SU-DHL-6 (cell line): ENCODE data around the gene CGB7.

Experiments
- H2AFZ ChIP-seq: fragments of 200-600 bp; sonication (generic); 2 replicates; pipeline ENCODE4 v1.6.1; 2014; ENCODE audit warnings: low read depth, mild to moderate bottlenecking, moderate library complexity, mixed read lengths, antibody characterized with exemption, low read length; ENCODE audit not compliant: severe bottlenecking
- H3F3A ChIP-seq: fragments of 200-600 bp; shearing (Covaris generic); 2 replicates; pipeline ENCODE4 v1.6.0; 2016; ENCODE audit warnings: antibody characterized with exemption, mild to moderate bottlenecking; ENCODE audit not compliant: insufficient read depth
- H3K27ac ChIP-seq: fragments of 200-600 bp; sonication (generic); 2 replicates; pipeline ENCODE4 v1.5.1; 2016; ENCODE audit warnings: low read depth, mild to moderate bottlenecking, low read length, moderate library complexity, mixed read lengths
- H3K27me3 ChIP-seq: fragments of 200-600 bp; sonication (generic), shearing (Covaris generic); 2 replicates; pipeline ENCODE4 v1.6.0; 2014; ENCODE audit warnings: mild to moderate bottlenecking, low read length
- H3K36me3 ChIP-seq: fragments of 200-600 bp; sonication (generic); 2 replicates; pipeline ENCODE4 v1.6.1; 2014; ENCODE audit warnings: mild to moderate bottlenecking, low read length, mixed read lengths
- H3K4me2 ChIP-seq: fragments of 300-600, 200-600 bp; shearing (Covaris generic), sonication (generic); 2 replicates; pipeline ENCODE4 v1.6.0; 2014; ENCODE audit warnings: low read length, low read depth, mild to moderate bottlenecking; ENCODE audit not compliant: poor library complexity, severe bottlenecking
- H3K4me3 ChIP-seq: fragments of 200-600 bp; sonication (generic); 2 replicates; pipeline ENCODE4 v1.5.1; 2014; ENCODE audit warnings: antibody characterized with exemption, low read length, mild to moderate bottlenecking, mixed read lengths; ENCODE audit not compliant: insufficient read depth, poor library complexity, severe bottlenecking
- H3K79me2 ChIP-seq: fragments of 200-600 bp; sonication (generic); 2 replicates; pipeline ENCODE4 v1.6.1; 2014; ENCODE audit warnings: mild to moderate bottlenecking, low read length, moderate library complexity; ENCODE audit not compliant: insufficient read depth
- H3K9ac ChIP-seq: fragments of 200-600 bp; sonication (generic); 2 replicates; pipeline ENCODE4 v1.7.0; 2014; ENCODE audit warnings: mild to moderate bottlenecking, low read length
- H3K9me2 ChIP-seq: fragments of 200-600 bp; sonication (generic); replicated peaks from 2 replicates; pipeline ENCODE4 v1.6.1; 2014; ENCODE audit warnings: low read length; ENCODE audit not compliant: insufficient read depth
- H3K9me3 ChIP-seq: fragments of 200-600 bp; sonication (generic); 2 replicates; pipeline ENCODE4 v1.6.1; 2014; ENCODE audit warnings: low read length, mixed read lengths; ENCODE audit not compliant: insufficient read depth
- H4K20me1 ChIP-seq: fragments of 200-600 bp; sonication (generic); 2 replicates; pipeline ENCODE4 v1.6.1; 2014; ENCODE audit warnings: low read depth, mild to moderate bottlenecking, antibody characterized with exemption, low read length, moderate library complexity, mixed read lengths
- EZH2phosphoT487 ChIP-seq: fragments of 200-600 bp; sonication (generic), shearing (Covaris generic); conservative IDR thresholded peaks from 2 replicates; pipeline ENCODE4 v1.6.1; 2018; ENCODE audit warnings: mild to moderate bottlenecking, antibody characterized with exemption, low read length, moderate library complexity, mixed read lengths
- TF ChIP-seq, protein P1 (sequence below): fragments of 200-600 bp; sonication (generic); IDR thresholded peaks from one replicate; pipeline ENCODE4 v1.5.1; 2017; ENCODE audit warnings: antibody characterized with exemption, mild to moderate bottlenecking, low read length, moderate library complexity; ENCODE audit not compliant: insufficient read depth, poor library complexity, severe bottlenecking

The CGB7 gene

GRCh38 chr19:49064029-49064629 is 6.6 kb upstream of the CGB7 start:
- H3K79me2 ChIP-seq, result no peaks in the 10 kb centered on the region
- H4K20me1 ChIP-seq, result no peaks in the 10 kb centered on the region
- no peak overlapping the region for H3K27ac ChIP-seq
- no peaks in the 10 kb centered on the region for H3K27me3 ChIP-seq
- H3K9ac ChIP-seq, result no peak overlapping the region
- no peaks in the 10 kb centered on the region for H3F3A ChIP-seq
- H3K9me2 ChIP-seq, result no peaks in the 10 kb centered on the region
- no peaks in the 10 kb centered on the region for H3K9me3 ChIP-seq
- no peaks in the 10 kb centered on the region for H3K36me3 ChIP-seq
- TF ChIP-seq EZH2phosphoT487, result no peak
- TF ChIP-seq, protein P1, sequence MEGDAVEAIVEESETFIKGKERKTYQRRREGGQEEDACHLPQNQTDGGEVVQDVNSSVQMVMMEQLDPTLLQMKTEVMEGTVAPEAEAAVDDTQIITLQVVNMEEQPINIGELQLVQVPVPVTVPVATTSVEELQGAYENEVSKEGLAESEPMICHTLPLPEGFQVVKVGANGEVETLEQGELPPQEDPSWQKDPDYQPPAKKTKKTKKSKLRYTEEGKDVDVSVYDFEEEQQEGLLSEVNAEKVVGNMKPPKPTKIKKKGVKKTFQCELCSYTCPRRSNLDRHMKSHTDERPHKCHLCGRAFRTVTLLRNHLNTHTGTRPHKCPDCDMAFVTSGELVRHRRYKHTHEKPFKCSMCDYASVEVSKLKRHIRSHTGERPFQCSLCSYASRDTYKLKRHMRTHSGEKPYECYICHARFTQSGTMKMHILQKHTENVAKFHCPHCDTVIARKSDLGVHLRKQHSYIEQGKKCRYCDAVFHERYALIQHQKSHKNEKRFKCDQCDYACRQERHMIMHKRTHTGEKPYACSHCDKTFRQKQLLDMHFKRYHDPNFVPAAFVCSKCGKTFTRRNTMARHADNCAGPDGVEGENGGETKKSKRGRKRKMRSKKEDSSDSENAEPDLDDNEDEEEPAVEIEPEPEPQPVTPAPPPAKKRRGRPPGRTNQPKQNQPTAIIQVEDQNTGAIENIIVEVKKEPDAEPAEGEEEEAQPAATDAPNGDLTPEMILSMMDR, result no peak
- no peak overlapping the region for H3K4me2 ChIP-seq
- H3K4me3 ChIP-seq, result no peak overlapping the region
- H2AFZ ChIP-seq, result no peak overlapping the region

- no peak overlapping the region for H3K4me2 ChIP-seq
- TF ChIP-seq EZH2phosphoT487, result no peak
- TF ChIP-seq, protein P1, result no peak
- no peak overlapping the region for H3K9ac ChIP-seq
- H3K27ac ChIP-seq, result no peak overlapping the region
- no peaks in the 10 kb centered on the region for H3K36me3 ChIP-seq
- no peaks in the 10 kb centered on the region for H3F3A ChIP-seq
- H2AFZ ChIP-seq, result no peak overlapping the region
- H3K4me3 ChIP-seq, result no peak overlapping the region
- H3K27me3 ChIP-seq, result no peaks in the 10 kb centered on the region
- H3K9me3 ChIP-seq, result no peaks in the 10 kb centered on the region
- no peaks in the 10 kb centered on the region for H3K9me2 ChIP-seq
- H4K20me1 ChIP-seq, result no peaks in the 10 kb centered on the region
- no peaks in the 10 kb centered on the region for H3K79me2 ChIP-seq
Measured at GRCh38 chr19:49061445-49061844, 3.9 kb upstream of the CGB7 start.

DNA sequence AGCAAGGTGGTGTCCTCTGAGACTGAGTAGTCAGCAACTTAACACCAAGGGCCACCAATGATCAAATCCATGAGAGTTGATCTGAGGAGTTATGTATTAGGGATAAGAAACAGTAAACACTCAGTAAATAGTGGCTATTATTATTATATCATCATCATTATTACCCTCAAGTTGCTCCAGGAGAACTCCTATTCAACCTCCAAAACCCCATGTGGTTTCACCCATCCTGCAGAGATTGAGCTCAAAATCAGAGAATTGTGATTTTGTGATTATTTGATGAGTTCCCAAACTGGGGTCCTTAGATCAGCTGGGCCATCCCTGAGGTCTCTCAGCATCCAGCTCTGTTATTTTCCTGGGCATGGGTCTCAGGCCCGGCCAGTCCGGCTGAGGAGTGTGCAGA is 3.5 kb upstream of the CGB7 start:
- no peak overlapping the region for H3K27ac ChIP-seq
- H3K36me3 ChIP-seq, result no peaks in the 10 kb centered on the region
- H3K4me3 ChIP-seq, result no peak overlapping the region
- no peak overlapping the region for H3K9ac ChIP-seq
- TF ChIP-seq, protein P1, result no peak
- TF ChIP-seq EZH2phosphoT487, result no peak
- H2AFZ ChIP-seq, result no peak overlapping the region
- no peak overlapping the region for H3K4me2 ChIP-seq
- H3K9me2 ChIP-seq, result no peaks in the 10 kb centered on the region
- no peaks in the 10 kb centered on the region for H3F3A ChIP-seq
- no peaks in the 10 kb centered on the region for H3K27me3 ChIP-seq
- no peaks in the 10 kb centered on the region for H3K79me2 ChIP-seq
- H4K20me1 ChIP-seq, result no peaks in the 10 kb centered on the region
- H3K9me3 ChIP-seq, result no peaks in the 10 kb centered on the region
